Lower leg skin (tissue), 4 donors: ENCODE results near the gene STN1. TPM values are rescaled to one million over a fixed set of nuclear protein-coding genes. Genes with fewer than 3 reads are reported as not detected.

Experiments
- DNase-seq, 2 donors: peaks; one replicate each; pipeline ENCODE4 v3.0.0-alpha.2; 2019; ENCODE audit warnings: low spot score in 2 of 2
- H3K4me3 ChIP-seq: fragments of 200-600 bp; sonication (generic); 2 replicates; pipeline ENCODE4 v1.5.1; 2017; ENCODE audit warnings: mild to moderate bottlenecking, low read depth; ENCODE audit not compliant: poor library complexity, severe bottlenecking
- POLR2A ChIP-seq, 2 donors: fragments of 450-650 bp; IDR thresholded peaks; one replicate each; pipeline ENCODE4 v1.6.1; 2016 to 2017; ENCODE audit warnings: antibody characterized with exemption in 2 of 2, mild to moderate bottlenecking in 1 of 2, moderate library complexity in 1 of 2
- WGBS, 2 donors: methylation state at CpG; one replicate each; pipeline ENCODE4 v1.1.5; 2018; 5-methylcytosine and 5-hydroxymethylcytosine counted together
- intact Hi-C: fragments of 100-400 bp; cut with DNase I; formaldehyde crosslinking; loops from one replicate; pipeline ENCODE4 v1.15.0; 2023; ENCODE audit warnings: low total_unique reads
- total RNA-seq, 4 donors: library from RNA; depleted of rRNA; stranded (reverse); fragments of >200 nt; gene quantifications; one replicate each; pipeline ENCODE4 v1.1.0, GENCODE V29; 2016
- TF ChIP-seq, protein P1 (sequence below), 3 donors: fragments of 450-650 bp; IDR thresholded peaks; one replicate each; pipeline ENCODE4 v1.5.1; 2016; ENCODE audit warnings: antibody characterized with exemption in 3 of 3, mild to moderate bottlenecking in 3 of 3, moderate library complexity in 2 of 3

The STN1 gene
- total RNA-seq, 4 donors from 2014 or later = 13.0 to 33.3 (median 18.4) TPM

DNA sequence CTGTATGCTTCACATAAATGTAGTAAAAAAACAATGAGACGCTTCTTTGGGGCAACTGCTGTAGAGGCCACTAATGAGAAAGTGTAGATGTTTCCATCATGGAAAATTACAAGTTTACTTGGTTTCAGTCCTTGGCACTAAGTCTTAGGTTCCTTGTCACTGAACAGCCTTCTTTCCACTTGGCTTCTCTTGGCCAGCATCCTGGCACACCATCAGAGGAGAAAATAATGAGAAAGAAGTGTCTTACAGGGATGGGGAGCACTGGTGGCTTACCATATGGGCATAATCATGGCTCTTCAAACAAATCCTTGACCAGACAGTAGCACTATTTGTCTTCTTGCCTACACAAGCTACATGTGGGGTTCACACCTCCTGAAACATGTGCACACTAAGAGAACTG lies 40.1 kb downstream of the STN1 start:
- no peak for DNase-seq
- H3K4me3 ChIP-seq = no peak overlapping the region
- intact Hi-C loops = loop anchor here (2.0 kb wide), 1 partner anchor 59 kb away; no protein-coding TSS in a partner anchor
- WGBS, 2 donors = 71 to 83% methylated on average over 1 of the region's 1 CpG
- TF ChIP-seq, protein P1, sequence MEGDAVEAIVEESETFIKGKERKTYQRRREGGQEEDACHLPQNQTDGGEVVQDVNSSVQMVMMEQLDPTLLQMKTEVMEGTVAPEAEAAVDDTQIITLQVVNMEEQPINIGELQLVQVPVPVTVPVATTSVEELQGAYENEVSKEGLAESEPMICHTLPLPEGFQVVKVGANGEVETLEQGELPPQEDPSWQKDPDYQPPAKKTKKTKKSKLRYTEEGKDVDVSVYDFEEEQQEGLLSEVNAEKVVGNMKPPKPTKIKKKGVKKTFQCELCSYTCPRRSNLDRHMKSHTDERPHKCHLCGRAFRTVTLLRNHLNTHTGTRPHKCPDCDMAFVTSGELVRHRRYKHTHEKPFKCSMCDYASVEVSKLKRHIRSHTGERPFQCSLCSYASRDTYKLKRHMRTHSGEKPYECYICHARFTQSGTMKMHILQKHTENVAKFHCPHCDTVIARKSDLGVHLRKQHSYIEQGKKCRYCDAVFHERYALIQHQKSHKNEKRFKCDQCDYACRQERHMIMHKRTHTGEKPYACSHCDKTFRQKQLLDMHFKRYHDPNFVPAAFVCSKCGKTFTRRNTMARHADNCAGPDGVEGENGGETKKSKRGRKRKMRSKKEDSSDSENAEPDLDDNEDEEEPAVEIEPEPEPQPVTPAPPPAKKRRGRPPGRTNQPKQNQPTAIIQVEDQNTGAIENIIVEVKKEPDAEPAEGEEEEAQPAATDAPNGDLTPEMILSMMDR (IDR thresholded peaks at IDR 0.05) = no peak
- no peak for TF ChIP-seq POLR2A (IDR thresholded peaks at IDR 0.05)

DNA sequence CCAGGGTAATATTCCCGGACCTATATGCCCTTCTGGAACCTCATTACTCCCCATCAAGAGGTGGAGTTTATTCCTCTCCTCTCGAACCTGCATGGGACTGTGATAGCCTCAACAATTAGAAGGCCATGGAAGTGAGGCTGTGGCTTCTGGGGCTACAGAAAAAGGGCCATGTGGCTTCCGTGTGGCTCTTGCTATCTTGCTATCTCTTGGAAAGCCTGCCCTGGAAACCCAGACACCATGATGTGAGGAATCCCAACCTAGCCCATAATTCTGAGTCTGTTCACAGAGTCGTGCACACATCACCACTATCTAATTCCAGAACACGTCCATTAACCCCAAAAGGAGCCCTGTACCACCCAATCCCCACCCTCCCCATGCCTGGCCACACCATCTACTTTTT lies 41.8 kb downstream of the STN1 start:
- no peak for TF ChIP-seq POLR2A (IDR thresholded peaks at IDR 0.05)
- TF ChIP-seq, protein P1 (IDR thresholded peaks at IDR 0.05) = no peak
- 88 to 95% methylated on average over 5 of the region's 5 CpGs for WGBS, 2 donors
- intact Hi-C loops = no loop called here
- peak in 1 of 2 donors; percentile 10 for DNase-seq
- H3K4me3 ChIP-seq = no peak overlapping the region

DNA sequence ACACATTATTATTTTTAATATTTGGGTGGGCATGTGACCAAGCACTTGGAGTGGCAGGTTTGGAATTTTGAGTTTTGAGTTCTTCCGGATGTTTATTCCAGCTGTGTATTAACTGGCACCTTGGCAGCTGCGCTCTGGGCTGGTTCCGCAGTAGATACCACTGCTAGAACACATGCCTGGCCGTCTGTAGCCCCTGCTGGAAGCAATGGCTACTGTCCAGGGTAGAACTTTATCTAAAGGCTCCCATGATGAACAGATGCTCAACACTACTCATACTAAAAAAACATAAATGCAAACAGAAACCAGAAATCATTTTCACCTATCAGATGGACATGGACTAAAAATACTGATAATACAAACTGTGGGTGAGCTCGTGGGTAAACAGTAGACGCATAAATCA lies 43.3 kb downstream of the STN1 start:
- TF ChIP-seq, protein P1 (IDR thresholded peaks at IDR 0.05) = no peak
- TF ChIP-seq POLR2A (IDR thresholded peaks at IDR 0.05) = no peak
- WGBS, 2 donors = 54 to 64% methylated on average over 6 of the region's 6 CpGs
- intact Hi-C loops = no loop called here
- H3K4me3 ChIP-seq = no peak overlapping the region
- peak in 1 of 2 donors; percentile 49 for DNase-seq

DNA sequence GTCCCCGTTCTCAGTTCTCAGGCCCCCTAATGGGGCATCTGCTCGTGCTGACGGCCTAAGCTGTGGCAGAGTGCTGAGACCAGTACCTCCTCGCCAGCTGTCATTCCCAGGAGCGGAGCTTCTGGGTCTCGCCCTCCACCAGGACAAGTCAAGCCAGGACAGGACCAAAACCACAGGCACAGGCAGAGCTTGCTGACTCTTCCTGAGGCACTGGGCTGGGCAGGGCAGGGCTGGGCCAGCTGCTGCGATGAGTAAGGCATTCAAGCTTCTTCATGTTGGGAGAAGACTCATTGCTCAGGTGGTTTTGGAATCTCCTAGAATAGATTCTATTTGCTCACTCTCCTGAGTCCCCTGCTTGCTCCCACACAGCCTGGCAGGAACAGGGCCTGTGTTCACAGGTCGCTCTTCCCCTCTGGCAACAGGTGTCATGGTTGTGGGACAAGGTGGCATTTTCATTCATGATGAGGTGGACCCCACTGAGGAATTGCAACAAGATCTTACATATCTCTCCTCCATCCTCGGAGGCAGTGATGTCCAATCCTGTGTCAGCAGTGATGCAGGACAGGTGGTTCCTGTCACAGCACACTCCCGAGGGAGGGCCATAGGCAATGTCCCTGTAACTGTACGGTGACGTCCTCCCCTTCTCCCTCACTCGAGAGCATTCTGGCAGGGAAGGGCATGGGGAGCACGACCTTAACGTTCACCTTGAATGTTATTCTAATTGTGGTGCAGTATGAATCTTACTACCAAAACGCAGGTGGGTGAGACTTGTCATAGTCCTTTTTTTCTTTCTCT lies 45.6 kb downstream of the STN1 start:
- H3K4me3 ChIP-seq = no peak overlapping the region
- intact Hi-C loops = no loop called here
- TF ChIP-seq POLR2A (IDR thresholded peaks at IDR 0.05) = no peak
- TF ChIP-seq, protein P1 (IDR thresholded peaks at IDR 0.05) = no peak
- 57 to 60% methylated on average over 16 of the region's 16 CpGs for WGBS, 2 donors
- peak; percentile 31 to 68 for DNase-seq

DNA sequence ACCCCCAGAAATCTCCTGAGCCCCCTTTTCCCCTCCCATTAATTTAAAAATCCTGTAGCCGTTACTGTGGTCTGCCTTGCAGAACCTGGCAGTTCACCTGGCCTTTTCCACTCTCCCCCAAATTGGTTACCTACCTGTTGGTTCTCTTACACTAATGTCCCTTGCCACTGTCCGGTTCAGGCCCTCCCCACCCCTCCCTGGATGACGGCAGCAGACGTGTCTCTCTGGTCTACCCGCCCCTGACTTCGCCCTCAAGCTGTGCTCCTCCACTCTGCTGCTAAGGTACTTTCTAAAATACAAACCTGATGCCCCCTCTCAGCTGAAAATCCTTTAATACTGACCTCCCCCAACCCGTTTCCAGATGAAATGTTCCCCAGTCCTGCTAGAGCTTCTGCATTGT lies 47.0 kb downstream of the STN1 start:
- TF ChIP-seq, protein P1 (IDR thresholded peaks at IDR 0.05) = no peak
- no peak for TF ChIP-seq POLR2A (IDR thresholded peaks at IDR 0.05)
- DNase-seq = peak in 1 of 2 donors; percentile 72
- 53 to 58% methylated on average over 7 of the region's 7 CpGs for WGBS, 2 donors
- intact Hi-C loops = no loop called here
- H3K4me3 ChIP-seq = no peak overlapping the region
